Tracheal epithelial cell (primary cell): Measurements from ENCODE around the gene OSR1. TPM values are rescaled to one million over a fixed set of nuclear protein-coding genes. Genes with fewer than 3 reads are reported as not detected.

ENCODE experiments used
- total RNA-seq: library from RNA; depleted of rRNA; stranded (reverse); fragments of >200 nt; gene quantifications from 2 replicates; pipeline ENCODE4 v1.2.1, GENCODE V29; 2014

The OSR1 gene
- 0.72 and 1.7 TPM in 2 replicates for total RNA-seq

DNA sequence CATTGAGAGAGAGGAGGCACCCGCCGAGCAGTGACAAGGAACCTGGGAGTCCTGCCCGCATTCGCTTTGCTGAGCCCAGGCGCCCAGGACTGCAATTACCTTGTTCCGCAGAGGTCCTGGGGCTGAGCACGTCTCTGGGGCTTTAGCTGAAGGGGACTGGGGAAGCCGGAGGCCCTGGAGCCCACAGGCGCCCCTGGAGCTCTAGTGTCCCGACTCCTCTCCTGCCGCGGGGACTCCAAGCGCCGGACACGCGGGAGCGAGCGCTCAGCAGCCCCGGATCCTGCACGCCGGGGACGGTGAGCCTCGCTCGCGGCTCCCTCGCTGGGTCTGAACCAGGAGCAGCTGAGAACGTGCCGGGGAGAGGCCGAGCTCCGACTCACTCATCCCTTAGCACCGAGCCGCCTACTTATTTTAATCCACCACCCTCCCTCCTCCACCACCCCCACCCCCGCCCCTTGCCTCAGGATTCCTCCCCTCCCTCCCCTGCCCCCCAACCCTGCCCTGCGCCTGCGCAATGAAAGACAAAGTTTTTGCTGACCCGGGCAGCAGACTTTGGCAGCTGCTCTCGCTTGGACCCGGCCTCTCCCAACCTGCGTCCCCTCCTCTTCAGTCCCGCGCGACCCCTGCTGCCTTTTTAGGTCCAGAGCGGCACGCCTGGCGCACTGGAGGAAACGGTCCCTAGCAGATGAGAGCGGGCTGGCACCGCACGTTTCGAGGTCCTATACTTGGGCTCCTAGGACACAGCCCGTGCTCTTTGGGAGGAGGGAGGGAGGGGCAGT is at the start of gene OSR1:
TSS of gene OSR1 (minus strand) at position 382 of the 779 bp plus-strand sequence. CDS start 4,818 bp downstream, outside the sequence.

